ENCODE data around the gene GNAT2.

Gene GNAT2

DNA sequence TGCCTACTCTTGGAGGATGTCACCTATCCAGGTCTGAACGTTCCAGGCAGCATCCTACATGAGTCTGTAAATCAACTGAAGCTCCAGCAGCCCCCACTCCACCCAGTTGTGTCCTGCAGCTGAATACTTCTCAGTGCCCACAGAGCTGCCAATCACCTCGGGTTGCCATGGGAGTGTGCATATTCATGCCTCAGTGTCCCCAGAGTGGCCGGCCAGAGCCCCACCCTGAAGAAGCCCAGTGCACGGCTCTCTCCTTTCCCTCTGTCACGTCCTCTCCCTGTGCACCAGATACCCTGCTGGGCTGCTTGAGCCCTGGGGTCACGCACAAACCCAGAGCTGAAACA, 20.4 kb upstream of the GNAT2 start:
- Histone ChIP-seq H4K20me1 (ENCODE audit: control insufficient read depth, insufficient read depth, low read depth, low read length) (no peaks in the 10 kb centered on the region), H3K4me2 (ENCODE audit: low read length) (no peak overlapping the region), H3K4me3 (ENCODE audit: low read length) (no peak overlapping the region), H3K27me3 (ENCODE audit: control insufficient read depth, low read length) (no peaks in the 10 kb centered on the region), H3K9me3 (ENCODE audit: control insufficient read depth, insufficient read depth, low read length) (no peaks in the 10 kb centered on the region), H3K36me3 (ENCODE audit: control insufficient read depth, low read length) (no peaks in the 10 kb centered on the region), H3K79me2 (ENCODE audit: control insufficient read depth, low read length) (no peaks in the 10 kb centered on the region), H3F3A (ENCODE audit: control insufficient read depth, insufficient read depth) (no peaks in the 10 kb centered on the region), H3K4me1 (ENCODE audit: control insufficient read depth, low read length) (peaks cover 7% of the 10 kb centered on the region), H3K27ac (ENCODE audit: low read depth, low read length) (no peak overlapping the region), H3K9me2 (replicated peaks; ENCODE audit: control insufficient read depth, low read length) (no peaks in the 10 kb centered on the region)
- no peak for TF ChIP-seq EZH2phosphoT487 (IDR thresholded peaks at IDR 0.05; ENCODE audit: borderline replicate concordance, low read length)
- TF ChIP-seq, protein P1, sequence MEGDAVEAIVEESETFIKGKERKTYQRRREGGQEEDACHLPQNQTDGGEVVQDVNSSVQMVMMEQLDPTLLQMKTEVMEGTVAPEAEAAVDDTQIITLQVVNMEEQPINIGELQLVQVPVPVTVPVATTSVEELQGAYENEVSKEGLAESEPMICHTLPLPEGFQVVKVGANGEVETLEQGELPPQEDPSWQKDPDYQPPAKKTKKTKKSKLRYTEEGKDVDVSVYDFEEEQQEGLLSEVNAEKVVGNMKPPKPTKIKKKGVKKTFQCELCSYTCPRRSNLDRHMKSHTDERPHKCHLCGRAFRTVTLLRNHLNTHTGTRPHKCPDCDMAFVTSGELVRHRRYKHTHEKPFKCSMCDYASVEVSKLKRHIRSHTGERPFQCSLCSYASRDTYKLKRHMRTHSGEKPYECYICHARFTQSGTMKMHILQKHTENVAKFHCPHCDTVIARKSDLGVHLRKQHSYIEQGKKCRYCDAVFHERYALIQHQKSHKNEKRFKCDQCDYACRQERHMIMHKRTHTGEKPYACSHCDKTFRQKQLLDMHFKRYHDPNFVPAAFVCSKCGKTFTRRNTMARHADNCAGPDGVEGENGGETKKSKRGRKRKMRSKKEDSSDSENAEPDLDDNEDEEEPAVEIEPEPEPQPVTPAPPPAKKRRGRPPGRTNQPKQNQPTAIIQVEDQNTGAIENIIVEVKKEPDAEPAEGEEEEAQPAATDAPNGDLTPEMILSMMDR (IDR thresholded peaks at IDR 0.05; ENCODE audit: low read depth, low read length, poor library complexity, severe bottlenecking) = no peak

DNA sequence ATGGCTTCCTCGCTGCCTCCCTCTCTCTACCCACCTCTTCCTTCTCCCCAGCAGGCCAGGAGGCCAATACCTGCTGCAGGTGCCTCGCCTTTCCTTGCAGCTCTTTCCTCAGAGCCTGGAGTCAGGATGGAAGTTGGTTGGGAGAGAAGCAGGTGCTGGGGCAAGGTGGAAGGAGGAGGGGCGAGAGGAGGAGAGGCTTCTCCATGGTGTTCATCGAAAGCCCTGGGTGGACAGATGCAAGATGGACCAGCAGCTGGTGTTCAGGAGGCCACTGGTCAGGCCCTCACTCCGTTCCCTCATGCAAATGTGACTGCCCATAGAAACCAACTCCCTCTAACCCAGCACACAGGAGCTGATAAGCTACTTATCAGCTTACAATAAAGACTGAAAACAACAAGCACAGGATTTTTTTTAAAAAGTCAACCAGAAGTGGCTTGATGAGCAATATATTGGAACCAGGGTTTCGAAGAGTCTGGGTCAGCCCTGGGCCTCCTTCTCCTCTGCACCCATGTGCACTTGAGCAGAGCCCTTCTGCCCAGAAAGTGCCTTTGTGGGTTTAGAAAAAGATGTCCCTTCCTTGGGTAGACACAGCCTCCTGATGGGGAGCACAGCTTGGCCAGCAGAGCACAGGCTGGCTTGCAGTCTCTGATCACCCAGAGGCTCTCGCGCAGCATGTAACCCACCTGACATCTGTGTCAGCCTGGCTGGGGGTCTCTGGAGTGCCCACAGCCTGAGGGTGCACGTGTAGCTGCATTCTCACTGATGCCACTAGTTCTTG, 19.8 kb upstream of the GNAT2 start:
- no peaks in the 10 kb centered on the region for H3K27me3 ChIP-seq (ENCODE audit: control insufficient read depth, low read length)
- no peaks in the 10 kb centered on the region for H3F3A ChIP-seq (ENCODE audit: control insufficient read depth, insufficient read depth)
- H3K4me3 ChIP-seq (ENCODE audit: low read length) = no peak overlapping the region
- H3K79me2 ChIP-seq (ENCODE audit: control insufficient read depth, low read length) = no peaks in the 10 kb centered on the region
- no peaks in the 10 kb centered on the region for H3K9me2 ChIP-seq (replicated peaks; ENCODE audit: control insufficient read depth, low read length)
- H3K9me3 ChIP-seq (ENCODE audit: control insufficient read depth, insufficient read depth, low read length) = no peaks in the 10 kb centered on the region
- H3K4me2 ChIP-seq (ENCODE audit: low read length) = no peak overlapping the region
- no peak overlapping the region for H3K27ac ChIP-seq (ENCODE audit: low read depth, low read length)
- peaks cover 10% of the 10 kb centered on the region for H3K4me1 ChIP-seq (ENCODE audit: control insufficient read depth, low read length)
- no peaks in the 10 kb centered on the region for H3K36me3 ChIP-seq (ENCODE audit: control insufficient read depth, low read length)
- TF ChIP-seq, protein P1 (IDR thresholded peaks at IDR 0.05; ENCODE audit: low read depth, low read length, poor library complexity, severe bottlenecking) = no peak
- no peak for TF ChIP-seq EZH2phosphoT487 (IDR thresholded peaks at IDR 0.05; ENCODE audit: borderline replicate concordance, low read length)
- H4K20me1 ChIP-seq (ENCODE audit: control insufficient read depth, insufficient read depth, low read depth, low read length) = no peaks in the 10 kb centered on the region

DNA sequence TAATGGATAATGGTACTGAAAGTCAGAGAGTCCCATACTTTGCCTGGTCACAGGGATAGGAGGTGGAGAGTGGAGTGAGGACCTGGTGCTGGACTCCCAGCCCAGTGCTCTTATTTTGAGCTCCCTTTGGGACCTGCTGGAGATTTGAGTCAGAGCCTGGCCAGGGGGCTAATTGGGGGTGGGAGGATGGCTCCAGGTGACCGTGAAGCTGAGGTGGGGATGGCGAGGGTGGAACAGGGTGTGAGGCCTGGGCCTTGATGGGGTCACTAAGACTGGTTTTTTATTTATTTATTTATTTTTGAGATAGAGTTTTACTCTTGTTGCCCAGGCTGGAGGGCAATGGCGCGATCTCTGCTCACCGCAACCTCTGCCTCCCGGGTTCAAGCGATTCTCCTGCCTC, 18.0 kb upstream of the GNAT2 start:
- H3K36me3 ChIP-seq (ENCODE audit: control insufficient read depth, low read length) = no peaks in the 10 kb centered on the region
- H3K27ac ChIP-seq (ENCODE audit: low read depth, low read length) = no peak overlapping the region
- no peaks in the 10 kb centered on the region for H4K20me1 ChIP-seq (ENCODE audit: control insufficient read depth, insufficient read depth, low read depth, low read length)
- no peak overlapping the region for H3K4me3 ChIP-seq (ENCODE audit: low read length)
- H3K4me2 ChIP-seq (ENCODE audit: low read length) = no peak overlapping the region
- H3K9me3 ChIP-seq (ENCODE audit: control insufficient read depth, insufficient read depth, low read length) = no peaks in the 10 kb centered on the region
- 0 out of 2 replicates have a peak, but pooled peaks cover 3% of the 10 kb centered on the region for H3K4me1 ChIP-seq (ENCODE audit: control insufficient read depth, low read length)
- peaks cover 3% of the 10 kb centered on the region; the same call in 1 of the 2 replicates for H3F3A ChIP-seq (ENCODE audit: control insufficient read depth, insufficient read depth)
- no peaks in the 10 kb centered on the region for H3K79me2 ChIP-seq (ENCODE audit: control insufficient read depth, low read length)
- H3K9me2 ChIP-seq (replicated peaks; ENCODE audit: control insufficient read depth, low read length) = no peaks in the 10 kb centered on the region
- no peak for TF ChIP-seq EZH2phosphoT487 (IDR thresholded peaks at IDR 0.05; ENCODE audit: borderline replicate concordance, low read length)
- TF ChIP-seq, protein P1 (IDR thresholded peaks at IDR 0.05; ENCODE audit: low read depth, low read length, poor library complexity, severe bottlenecking) = no peak
- no peaks in the 10 kb centered on the region for H3K27me3 ChIP-seq (ENCODE audit: control insufficient read depth, low read length)
